Measurements from ENCODE around the gene APOO. TPM values are rescaled to one million over a fixed set of nuclear protein-coding genes. Genes with fewer than 3 reads are reported as not detected.

Gene APOO
- polyA plus RNA-seq, 1 donor from 2014 or later = 42.5 TPM

Other genes starting within 250 kb of the APOO start
- gene PRDX4, start 240.4 kb downstream of the APOO start, polyA plus RNA-seq = 75.5 and 83.2 TPM in 2 replicates
- 0.80 and 3.1 TPM in 2 replicates for gene ACOT9, start 164.7 kb downstream of the APOO start, polyA plus RNA-seq
- gene SAT1, start 124.8 kb downstream of the APOO start, polyA plus RNA-seq = 92.2 and 95.2 TPM in 2 replicates
- 0.14 TPM in 1 of 2 replicates, not detected in the other for gene CXorf58, start 68 bp upstream of the APOO start, polyA plus RNA-seq
- 11.2 and 12.9 TPM in 2 replicates for gene KLHL15, start 119.2 kb upstream of the APOO start, polyA plus RNA-seq
- 93.9 and 95.9 TPM in 2 replicates for gene EIF2S3, start 147.0 kb upstream of the APOO start, polyA plus RNA-seq
- 12.5 and 14.4 TPM in 2 replicates for gene ZFX, start 241.8 kb upstream of the APOO start, polyA plus RNA-seq

Measured in neural cell (in vitro differentiated cells).